Measurements from ENCODE around the gene ROBO1.

GRCh38 chr3:78645628-78646310 lies 1122.0 kb downstream of the ROBO1 start:
- TF ChIP-seq, protein P1, sequence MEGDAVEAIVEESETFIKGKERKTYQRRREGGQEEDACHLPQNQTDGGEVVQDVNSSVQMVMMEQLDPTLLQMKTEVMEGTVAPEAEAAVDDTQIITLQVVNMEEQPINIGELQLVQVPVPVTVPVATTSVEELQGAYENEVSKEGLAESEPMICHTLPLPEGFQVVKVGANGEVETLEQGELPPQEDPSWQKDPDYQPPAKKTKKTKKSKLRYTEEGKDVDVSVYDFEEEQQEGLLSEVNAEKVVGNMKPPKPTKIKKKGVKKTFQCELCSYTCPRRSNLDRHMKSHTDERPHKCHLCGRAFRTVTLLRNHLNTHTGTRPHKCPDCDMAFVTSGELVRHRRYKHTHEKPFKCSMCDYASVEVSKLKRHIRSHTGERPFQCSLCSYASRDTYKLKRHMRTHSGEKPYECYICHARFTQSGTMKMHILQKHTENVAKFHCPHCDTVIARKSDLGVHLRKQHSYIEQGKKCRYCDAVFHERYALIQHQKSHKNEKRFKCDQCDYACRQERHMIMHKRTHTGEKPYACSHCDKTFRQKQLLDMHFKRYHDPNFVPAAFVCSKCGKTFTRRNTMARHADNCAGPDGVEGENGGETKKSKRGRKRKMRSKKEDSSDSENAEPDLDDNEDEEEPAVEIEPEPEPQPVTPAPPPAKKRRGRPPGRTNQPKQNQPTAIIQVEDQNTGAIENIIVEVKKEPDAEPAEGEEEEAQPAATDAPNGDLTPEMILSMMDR (IDR thresholded peaks at IDR 0.05), result peak; percentile 40 to 88 (median 78)
- no peak for TF ChIP-seq POLR2A (IDR thresholded peaks at IDR 0.05)

Data from thyroid gland (tissue), 4 donors.